Measurements from ENCODE around the gene RASA3. TPM values are rescaled to one million over a fixed set of nuclear protein-coding genes. Genes with fewer than 3 reads are reported as not detected.

RASA3 gene
- total and polyA plus RNA-seq, 2 donors (not counting 3 experiments of a cell fraction or from before 2014, with no cell fraction given): 26.5 to 53.8 TPM

- no peaks in the 10 kb centered on the region for H4K20me1 ChIP-seq (replicated peaks; ENCODE audit: control insufficient read depth, extremely low read depth, insufficient read depth, low read length)
- H3K9me1 ChIP-seq (replicated peaks; ENCODE audit: control insufficient read depth, extremely low read depth, insufficient read depth, low read length): no peaks in the 10 kb centered on the region
- no peak overlapping the region for H3K27ac ChIP-seq (ENCODE audit: insufficient read depth, low read depth, low read length)
- no peaks in the 10 kb centered on the region for H3K27me3 ChIP-seq (ENCODE audit: control insufficient read depth in 2 of 2, insufficient read depth in 2 of 2, low read length in 2 of 2)
- intact Hi-C loops (cut with micrococcal nuclease) (loop anchor here (2.0 to 5.0 kb wide), 5 partner anchors 23 to 194 kb away; no protein-coding TSS in a partner anchor), dilution Hi-C loops (cut with MboI; ENCODE audit: extremely low pct_ligation_motif_present, low sequenced_read_pairs) (no loop called here)
- peaks cover 75% of the 10 kb centered on the region for H3K79me2 ChIP-seq (ENCODE audit: control insufficient read depth, insufficient read depth, low read length)
- FAIRE-seq: no peak
- TF ChIP-seq CTCF (IDR thresholded peaks at IDR 0.05; ENCODE audit: extremely low read depth in 1 of 2, insufficient read depth in 1 of 2, low read depth in 1 of 2, low read length in 2 of 2): no peak
- no peak for TF ChIP-seq JUN (IDR thresholded peaks at IDR 0.05; ENCODE audit: borderline replicate concordance, insufficient read depth, insufficient read length, low read depth)
- TF ChIP-seq EZH2 (IDR thresholded peaks at IDR 0.05; ENCODE audit: borderline replicate concordance, low read depth, low read length, severe bottlenecking): no peak
- TF ChIP-seq FOS (IDR thresholded peaks at IDR 0.05; ENCODE audit: borderline replicate concordance, insufficient read depth, low read length): no peak
- no peak for TF ChIP-seq GATA2 (IDR thresholded peaks at IDR 0.05; ENCODE audit: insufficient read depth, insufficient read length, low read depth, low read length)
- TF ChIP-seq MAX (IDR thresholded peaks at IDR 0.05; ENCODE audit: insufficient read depth, insufficient read length): no peak
- no peak for TF ChIP-seq POLR2AphosphoS5 (IDR thresholded peaks at IDR 0.05; ENCODE audit: insufficient read depth, low read depth, low read length)
- TF ChIP-seq POLR2A (IDR thresholded peaks at IDR 0.05; ENCODE audit: low read depth, low read length): no peak
- TF ChIP-seq MYC (IDR thresholded peaks at IDR 0.05; ENCODE audit: low read depth, low read length): no peak
- no peaks in the 10 kb centered on the region for H3K9me3 ChIP-seq (replicated peaks; ENCODE audit: control insufficient read depth, insufficient read depth, low read length)
- H3K4me3 ChIP-seq (replicated peaks in 1 of 3; ENCODE audit: insufficient read depth in 1 of 3, low read depth in 1 of 3, low read length in 3 of 3): no peak overlapping the region
- H3K36me3 ChIP-seq (ENCODE audit: control insufficient read depth in 2 of 2, extremely low read depth in 1 of 2, insufficient read depth in 2 of 2, low read length in 2 of 2): peaks cover 0 to 7% of the 10 kb centered on the region in 2 experiments
- peaks cover 25% of the 10 kb centered on the region for H3K4me1 ChIP-seq (ENCODE audit: control insufficient read depth, extremely low read depth, insufficient read depth, low read length)
- POLR2A ChIA-PET: no interaction called here
- DNase-seq (ENCODE audit: low read depth, low spot score): no peak
- CTCF ChIA-PET: interaction anchor here (1.0 to 1.3 kb wide), 3 partner anchors 17 to 35 kb away, joined by 3 to 5 read pairs (median 3); no protein-coding TSS in a partner anchor
- H3K4me2 ChIP-seq (ENCODE audit: insufficient read depth, low read length): no peak overlapping the region
- no peak overlapping the region for H2AFZ ChIP-seq (ENCODE audit: low read depth, low read length)
- no TSS peak for BruUV-seq (replicated peaks)
- no peak overlapping the region for H3K9ac ChIP-seq (replicated peaks; ENCODE audit: extremely low read depth, insufficient read depth, low read length)
Observed at GRCh38 chr13:114033541-114034315, 98.7 kb downstream of the RASA3 start.

Data from endothelial cell of umbilical vein (primary cell).